Coronary artery (tissue), 2 donors: Measurements from ENCODE around the gene ZKSCAN3.

Source experiments
- DNase-seq: peaks from one replicate; pipeline ENCODE4 v3.0.0-alpha.2; 2017; ENCODE audit warnings: low spot score
- H3K27ac ChIP-seq, 2 donors: fragments of 200-600 bp; sonication (generic); one replicate each; pipeline ENCODE4 v1.5.1; 2016 to 2019
- H3K4me3 ChIP-seq: fragments of 200-600 bp; sonication (generic); 2 replicates; pipeline ENCODE4 v1.5.1; 2016; ENCODE audit warnings: mild to moderate bottlenecking, moderate library complexity
- TF ChIP-seq, protein P1 (sequence below): fragments of 200-600 bp; sonication (generic); IDR thresholded peaks from one replicate; pipeline ENCODE4 v1.5.1; 2019; ENCODE audit warnings: antibody characterized with exemption

ZKSCAN3 gene

DNA sequence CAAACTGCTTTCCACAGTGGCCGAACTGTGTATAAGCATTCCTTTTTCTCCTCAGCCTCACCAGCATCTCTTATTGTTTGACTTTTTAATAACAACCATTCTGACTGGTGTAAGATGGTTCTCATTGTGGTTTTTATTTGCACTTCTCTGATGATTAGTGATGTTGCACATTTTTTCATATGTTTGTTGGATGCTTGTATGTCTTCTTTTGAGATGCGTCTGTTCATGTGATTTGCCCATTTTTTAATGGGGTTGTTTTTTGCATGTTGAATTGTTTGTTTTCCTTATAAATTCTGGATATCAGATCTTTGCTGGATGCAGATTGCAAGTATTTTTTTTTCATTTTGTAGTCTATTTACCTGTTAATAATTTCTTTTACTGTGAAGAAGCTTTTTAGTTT lies 61.0 kb downstream of the ZKSCAN3 start:
- Histone ChIP-seq H3K27ac (no peak overlapping the region), H3K4me3 (no peak overlapping the region)
- TF ChIP-seq, protein P1, sequence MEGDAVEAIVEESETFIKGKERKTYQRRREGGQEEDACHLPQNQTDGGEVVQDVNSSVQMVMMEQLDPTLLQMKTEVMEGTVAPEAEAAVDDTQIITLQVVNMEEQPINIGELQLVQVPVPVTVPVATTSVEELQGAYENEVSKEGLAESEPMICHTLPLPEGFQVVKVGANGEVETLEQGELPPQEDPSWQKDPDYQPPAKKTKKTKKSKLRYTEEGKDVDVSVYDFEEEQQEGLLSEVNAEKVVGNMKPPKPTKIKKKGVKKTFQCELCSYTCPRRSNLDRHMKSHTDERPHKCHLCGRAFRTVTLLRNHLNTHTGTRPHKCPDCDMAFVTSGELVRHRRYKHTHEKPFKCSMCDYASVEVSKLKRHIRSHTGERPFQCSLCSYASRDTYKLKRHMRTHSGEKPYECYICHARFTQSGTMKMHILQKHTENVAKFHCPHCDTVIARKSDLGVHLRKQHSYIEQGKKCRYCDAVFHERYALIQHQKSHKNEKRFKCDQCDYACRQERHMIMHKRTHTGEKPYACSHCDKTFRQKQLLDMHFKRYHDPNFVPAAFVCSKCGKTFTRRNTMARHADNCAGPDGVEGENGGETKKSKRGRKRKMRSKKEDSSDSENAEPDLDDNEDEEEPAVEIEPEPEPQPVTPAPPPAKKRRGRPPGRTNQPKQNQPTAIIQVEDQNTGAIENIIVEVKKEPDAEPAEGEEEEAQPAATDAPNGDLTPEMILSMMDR = no peak
- DNase-seq = no peak

DNA sequence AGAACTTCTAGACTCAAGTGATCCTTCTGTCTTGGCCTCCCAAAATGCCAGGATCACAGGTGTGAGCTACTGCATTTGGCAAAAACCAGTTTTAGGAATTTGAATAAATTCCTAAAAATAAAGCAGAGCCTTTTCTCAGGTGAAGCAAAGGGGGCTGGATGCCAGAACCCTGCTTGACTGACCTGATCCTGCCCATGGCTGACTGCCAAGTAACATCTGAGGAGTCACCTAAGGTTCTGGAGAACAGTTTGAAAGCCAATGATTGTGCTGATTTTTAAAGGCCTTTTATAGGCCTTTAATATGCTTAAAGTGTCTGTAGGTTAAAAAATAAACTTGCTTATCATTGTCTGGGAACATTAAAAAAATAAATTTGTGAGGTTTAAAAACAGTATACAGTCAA lies 63.9 kb downstream of the ZKSCAN3 start:
- TF ChIP-seq, protein P1 = no peak
- no peak overlapping the region for H3K4me3 ChIP-seq
- no peak overlapping the region for H3K27ac ChIP-seq
- no peak for DNase-seq
